Neuronal stem cell (in vitro differentiated cells): ENCODE measurements around the gene RAG1. TPM values are rescaled to one million over a fixed set of nuclear protein-coding genes. Genes with fewer than 3 reads are reported as not detected.

ENCODE experiments used
- DNase-seq: peaks from one replicate; pipeline ENCODE4 v3.0.0-alpha.2; 2013; ENCODE audit warnings: low spot score
- H2AFZ ChIP-seq: one replicate; pipeline ENCODE4 v1.6.1; 2013; ENCODE audit warnings: mild to moderate bottlenecking, low read length, inconsistent platforms
- H2AK5ac ChIP-seq: 2 replicates; pipeline ENCODE4 v1.6.1; 2013; ENCODE audit warnings: low read depth, mild to moderate bottlenecking, inconsistent platforms, low read length, moderate library complexity, mixed read lengths
- H2BK120ac ChIP-seq: 2 replicates; pipeline ENCODE4 v1.6.1; 2013; ENCODE audit warnings: low read depth, mild to moderate bottlenecking, inconsistent platforms, low read length, moderate library complexity, mixed read lengths
- H2BK12ac ChIP-seq: one replicate; pipeline ENCODE4 v1.6.1; 2013; ENCODE audit warnings: low read length, inconsistent platforms
- H2BK15ac ChIP-seq: 2 replicates; pipeline ENCODE4 v1.6.1; 2013; ENCODE audit warnings: mild to moderate bottlenecking, low read length, inconsistent platforms, mixed read lengths
- H2BK5ac ChIP-seq: one replicate; pipeline ENCODE4 v1.6.1; 2013; ENCODE audit warnings: inconsistent platforms, mild to moderate bottlenecking, low read length, moderate library complexity
- H3K14ac ChIP-seq: one replicate; pipeline ENCODE4 v1.6.1; 2013; ENCODE audit warnings: low read length, inconsistent platforms
- H3K18ac ChIP-seq: 2 replicates; pipeline ENCODE4 v1.6.1; 2013; ENCODE audit warnings: low read length, inconsistent platforms
- H3K23ac ChIP-seq: 2 replicates; pipeline ENCODE4 v1.6.1; 2013; ENCODE audit warnings: low read depth, mild to moderate bottlenecking, mixed read lengths, low read length, inconsistent platforms; ENCODE audit not compliant: poor library complexity
- H3K27ac ChIP-seq: replicated peaks from 3 replicates; pipeline ENCODE4 v1.5.1; 2013; ENCODE audit warnings: low read length, inconsistent platforms
- H3K27me3 ChIP-seq, 3 experiments: 2 replicates each; pipeline ENCODE4 v1.6.1; 2013; ENCODE audit warnings: low read length in 3 of 3, mild to moderate bottlenecking in 2 of 3, inconsistent platforms in 1 of 3, low read depth in 1 of 3, mixed read lengths in 1 of 3, moderate library complexity in 1 of 3; ENCODE audit not compliant: control insufficient read depth in 3 of 3, insufficient read depth in 3 of 3
- H3K36me3 ChIP-seq, 2 donors: replicated peaks in 1 of 2; 2 replicates each; pipeline ENCODE4 v1.6.1; 2013; ENCODE audit warnings: low read length in 2 of 2; ENCODE audit not compliant: control insufficient read depth in 2 of 2, insufficient read depth in 2 of 2
- H3K4ac ChIP-seq: 2 replicates; pipeline ENCODE4 v1.6.1; 2013; ENCODE audit warnings: inconsistent platforms, mild to moderate bottlenecking, low read length, moderate library complexity
- H3K4me1 ChIP-seq, 2 donors: 1 replicate in 1 of 2; 2 replicates in 1 of 2; pipeline ENCODE4 v1.6.1; 2013; ENCODE audit warnings: low read length in 2 of 2, low read depth in 1 of 2; ENCODE audit not compliant: control insufficient read depth in 2 of 2, insufficient read depth in 1 of 2
- H3K4me2 ChIP-seq: one replicate; pipeline ENCODE4 v1.6.1; 2013; ENCODE audit warnings: mild to moderate bottlenecking, low read length, inconsistent platforms; ENCODE audit not compliant: insufficient read depth, poor library complexity, severe bottlenecking
- H3K4me3 ChIP-seq, 2 donors: 2 replicates each; pipeline ENCODE4 v1.5.1; 2013; ENCODE audit warnings: low read length in 2 of 2, mild to moderate bottlenecking in 2 of 2, inconsistent platforms in 1 of 2, moderate library complexity in 1 of 2
- H3K79me1 ChIP-seq: one replicate; pipeline ENCODE4 v1.6.1; 2013; ENCODE audit warnings: low read depth, mild to moderate bottlenecking, inconsistent platforms, low read length, moderate library complexity
- H3K9ac ChIP-seq: one replicate; pipeline ENCODE4 v1.6.1; 2013; ENCODE audit warnings: mild to moderate bottlenecking, low read depth, low read length, inconsistent platforms; ENCODE audit not compliant: poor library complexity
- H3K9me3 ChIP-seq, 2 donors: replicated peaks in 1 of 2; 2 replicates each; pipeline versions ENCODE3 to v1.6.1; 2013; ENCODE audit warnings: low read length in 2 of 2, mild to moderate bottlenecking in 2 of 2, inconsistent platforms in 1 of 2, low read depth in 1 of 2, mixed read lengths in 1 of 2, moderate library complexity in 1 of 2; ENCODE audit not compliant: control insufficient read depth in 2 of 2, insufficient read depth in 1 of 2
- H4K8ac ChIP-seq: one replicate; pipeline ENCODE4 v1.6.1; 2013; ENCODE audit warnings: low read depth, mild to moderate bottlenecking, inconsistent platforms, low read length, moderate library complexity
- H4K91ac ChIP-seq: one replicate; pipeline ENCODE4 v1.6.1; 2013; ENCODE audit warnings: low read length, low read depth, mild to moderate bottlenecking, inconsistent platforms; ENCODE audit not compliant: poor library complexity
- WGBS, 2 donors: extraction: QIAGEN DNeasy Blood & Tissue Kit; methylation state at CpG; one replicate each; pipeline ENCODE4 v1.1.7; 2013; ENCODE audit warnings: missing lambda C conversion rate in 2 of 2, mixed read lengths in 1 of 2; ENCODE audit not compliant: insufficient read length in 2 of 2, insufficient replicate concordance in 1 of 2; ENCODE audit errors: extremely low coverage in 2 of 2; 5-methylcytosine and 5-hydroxymethylcytosine counted together
- polyA plus RNA-seq, 2 experiments: library from polyadenylated mRNA; stranded (reverse); fragments of 200-250 nt; gene quantifications; one replicate each; pipeline ENCODE4 v1.2.3, GENCODE V29; 2013

The RAG1 gene
- polyA plus RNA-seq (2013, experiment 1 of 2) = 0.56 TPM
- 0.42 TPM for polyA plus RNA-seq (2013, experiment 2 of 2)

DNA sequence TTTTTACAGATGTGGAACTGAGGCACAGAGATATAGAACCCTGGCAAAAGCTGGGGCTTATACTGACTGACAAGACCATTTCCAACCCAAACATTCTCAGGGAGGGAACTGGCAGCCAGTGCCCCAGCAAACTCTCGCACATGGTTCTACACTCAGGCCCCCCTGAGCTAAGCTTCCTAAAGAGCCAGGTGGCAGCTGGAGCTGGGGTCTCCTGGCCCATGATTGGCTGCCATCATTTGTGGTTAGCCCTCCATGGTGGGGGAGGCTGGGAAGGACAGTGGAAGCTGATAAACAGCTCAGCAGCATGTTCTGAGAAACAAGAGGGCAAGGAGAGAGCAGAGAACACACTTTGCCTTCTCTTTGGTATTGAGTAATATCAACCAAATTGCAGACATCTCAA, at the start of gene RAG1:
TSS of gene RAG1 (plus strand) at position 314 of the 400 bp plus-strand sequence. CDS start 5,298 bp downstream, outside the sequence.
- H3K4me1 ChIP-seq = no peaks in the 10 kb centered on the region
- H3K4ac ChIP-seq = no peak within 1 kb of the TSS
- H3K18ac ChIP-seq = no peak within 1 kb of the TSS
- H3K9me3 ChIP-seq = no peaks in the 10 kb centered on the region
- H2BK12ac ChIP-seq = no peak within 1 kb of the TSS
- no peaks in the 10 kb centered on the region for H3K79me1 ChIP-seq
- H2AK5ac ChIP-seq = no peak within 1 kb of the TSS
- H3K36me3 ChIP-seq = no peaks in the 10 kb centered on the region
- H3K4me2 ChIP-seq = no peak within 1 kb of the TSS
- no peak within 1 kb of the TSS for H4K91ac ChIP-seq
- no peak within 1 kb of the TSS for H4K8ac ChIP-seq
- no peak for DNase-seq
- peaks cover 0 to 44% (median 0%) of the 10 kb centered on the region in 3 experiments for H3K27me3 ChIP-seq
- H2AFZ ChIP-seq = no peak within 1 kb of the TSS
- H2BK120ac ChIP-seq = no peak within 1 kb of the TSS
- no peak within 1 kb of the TSS for H2BK5ac ChIP-seq
- no peak within 1 kb of the TSS for H3K4me3 ChIP-seq
- H3K23ac ChIP-seq = no peak within 1 kb of the TSS
- no peak within 1 kb of the TSS for H3K9ac ChIP-seq
- no peak within 1 kb of the TSS for H2BK15ac ChIP-seq
- no CpG with 5 or more reads among the region's 1 CpG for WGBS, 2 donors
- no peak within 1 kb of the TSS for H3K27ac ChIP-seq
- no peak within 1 kb of the TSS for H3K14ac ChIP-seq

DNA sequence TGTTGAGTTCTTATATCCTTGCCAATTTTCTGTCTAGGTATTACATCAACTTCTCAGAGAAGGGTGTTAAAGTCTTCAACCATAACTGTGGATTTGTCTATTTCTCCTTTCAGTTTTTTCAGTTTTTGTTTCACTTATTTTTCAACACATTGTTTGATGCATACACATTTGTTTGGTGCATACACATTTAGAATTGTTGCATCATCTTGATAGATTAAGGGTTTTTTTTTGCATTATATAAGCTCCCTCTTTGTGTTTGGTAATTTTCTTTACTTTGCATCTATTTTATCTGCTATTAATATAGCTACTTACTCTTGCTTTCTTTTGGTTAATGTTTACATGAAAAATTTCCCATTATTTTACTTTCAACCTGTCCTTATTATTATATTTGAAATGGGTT, 37.0 kb upstream of the RAG1 start:
- no peaks in the 10 kb centered on the region for H3K36me3 ChIP-seq

DNA sequence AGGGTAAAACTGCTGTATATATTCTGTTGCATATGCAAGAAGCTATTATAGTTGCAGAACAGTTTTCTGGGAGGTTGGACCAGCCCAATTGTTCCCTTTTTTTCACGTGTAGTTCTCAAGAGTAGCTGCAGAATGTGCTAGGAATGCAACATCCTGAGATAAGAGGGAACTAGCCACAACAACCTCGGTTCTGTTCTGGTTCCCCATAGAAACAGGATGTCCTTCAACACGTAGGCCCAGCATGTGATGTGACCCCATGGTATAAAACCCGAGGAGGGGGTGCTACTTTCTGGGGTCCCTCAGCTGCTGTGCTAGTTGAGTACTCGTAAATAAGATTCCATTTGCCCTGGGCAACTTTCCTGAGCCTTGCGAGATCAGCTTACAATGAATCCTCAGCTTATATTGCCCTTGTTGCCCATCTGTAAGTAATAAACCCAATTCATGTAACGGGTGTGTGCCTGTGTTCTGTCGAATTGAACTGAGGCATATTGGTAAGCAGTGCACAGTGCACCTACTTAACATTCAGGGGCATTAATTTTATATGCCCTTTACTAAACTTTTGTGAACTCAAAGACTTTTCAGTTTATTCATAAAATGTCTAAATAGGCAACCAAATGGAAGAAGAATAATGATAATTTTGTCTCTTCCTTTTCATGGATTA, 34.7 kb upstream of the RAG1 start:
- H3K9me3 ChIP-seq = no peaks in the 10 kb centered on the region
- no CpG with 5 or more reads among the region's 8 CpGs for WGBS, 2 donors
- H3K4me3 ChIP-seq = no peak overlapping the region
- H3K27me3 ChIP-seq = no peaks in the 10 kb centered on the region
- H2BK5ac ChIP-seq = no peak overlapping the region
- no peaks in the 10 kb centered on the region for H3K79me1 ChIP-seq
- H2BK120ac ChIP-seq = no peak overlapping the region
- peak overlapping the region; percentile 58 for H2AFZ ChIP-seq
- no peak overlapping the region for H3K18ac ChIP-seq
- H3K14ac ChIP-seq = no peak overlapping the region
- no peak overlapping the region for H4K91ac ChIP-seq
- H3K27ac ChIP-seq = no peak overlapping the region
- DNase-seq = no peak
- no peak overlapping the region for H3K4ac ChIP-seq
- no peaks in the 10 kb centered on the region for H3K36me3 ChIP-seq
- H2BK15ac ChIP-seq = no peak overlapping the region
- H3K4me2 ChIP-seq = no peak overlapping the region
- no peak overlapping the region for H2AK5ac ChIP-seq
- no peak overlapping the region for H3K23ac ChIP-seq
- H4K8ac ChIP-seq = no peak overlapping the region
- no peaks in the 10 kb centered on the region for H3K4me1 ChIP-seq
- no peak overlapping the region for H2BK12ac ChIP-seq
- no peak overlapping the region for H3K9ac ChIP-seq

More for the DNA sequence above, 37.0 kb upstream of the RAG1 start:
- no peak overlapping the region for H4K8ac ChIP-seq
- H3K18ac ChIP-seq = no peak overlapping the region
- H4K91ac ChIP-seq = no peak overlapping the region
- H3K4me1 ChIP-seq = no peaks in the 10 kb centered on the region
- H2BK120ac ChIP-seq = no peak overlapping the region
- no peak overlapping the region for H3K14ac ChIP-seq
- H2AFZ ChIP-seq = no peak overlapping the region
- no peak overlapping the region for H3K27ac ChIP-seq
- DNase-seq = no peak
- H2BK15ac ChIP-seq = no peak overlapping the region
- H2BK12ac ChIP-seq = no peak overlapping the region
- no peaks in the 10 kb centered on the region for H3K79me1 ChIP-seq
- H3K4me2 ChIP-seq = no peak overlapping the region
- H3K23ac ChIP-seq = no peak overlapping the region
- H2AK5ac ChIP-seq = no peak overlapping the region
- H3K4me3 ChIP-seq = no peak overlapping the region
- H3K27me3 ChIP-seq = no peaks in the 10 kb centered on the region
- no peak overlapping the region for H3K4ac ChIP-seq
- H2BK5ac ChIP-seq = no peak overlapping the region
- H3K9ac ChIP-seq = no peak overlapping the region
- H3K9me3 ChIP-seq = no peaks in the 10 kb centered on the region

DNA sequence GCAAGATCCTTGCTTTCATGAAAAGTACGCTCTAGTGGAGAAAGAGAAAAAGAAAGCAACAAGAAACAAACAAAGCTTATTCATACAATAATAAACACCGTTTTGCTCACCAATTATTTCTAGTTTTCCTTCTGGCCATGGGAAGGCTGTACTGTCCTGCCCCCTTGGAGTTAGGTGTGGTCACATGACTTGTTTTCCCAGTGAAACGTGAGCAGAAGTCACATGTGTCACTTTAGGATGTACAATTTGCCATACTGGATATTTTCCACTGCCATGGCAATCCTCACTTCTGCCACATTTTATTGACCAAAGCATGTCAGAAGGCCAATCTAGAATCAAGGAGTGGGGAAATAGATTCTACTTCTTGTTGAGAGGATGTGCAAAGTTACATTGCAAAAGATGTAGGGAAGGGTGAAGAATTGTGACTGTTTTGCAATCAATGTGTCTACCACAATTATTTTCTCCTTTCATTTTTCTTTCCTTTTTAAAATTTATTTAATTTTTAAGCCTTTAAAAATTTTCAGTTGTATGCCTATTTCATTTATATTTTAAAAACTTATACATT, 33.4 kb upstream of the RAG1 start:
- Histone ChIP-seq H3K27ac (no peak overlapping the region), H3K4me2 (no peak overlapping the region), H2BK15ac (no peak overlapping the region), H4K8ac (no peak overlapping the region), H3K9me3 (no peaks in the 10 kb centered on the region), H3K14ac (no peak overlapping the region), H3K4me1 (peaks cover 0 to 2% of the 10 kb centered on the region in 2 donors), H2BK120ac (no peak overlapping the region), H2AFZ (no peak overlapping the region), H3K27me3 (no peaks in the 10 kb centered on the region), H3K79me1 (no peaks in the 10 kb centered on the region), H2AK5ac (no peak overlapping the region), H2BK12ac (no peak overlapping the region), H4K91ac (no peak overlapping the region), H3K4ac (no peak overlapping the region), H3K36me3 (no peaks in the 10 kb centered on the region), H2BK5ac (no peak overlapping the region), H3K23ac (no peak overlapping the region), H3K4me3 (no peak overlapping the region), H3K18ac (no peak overlapping the region), H3K9ac (no peak overlapping the region)
- WGBS, 2 donors = no CpG with 5 or more reads among the region's 3 CpGs
- no peak for DNase-seq
